ENCODE data around the gene AOC3.
"Not testable (repeated sequence)": the region's sequence is repeated elsewhere in the genome, so short reads cannot be mapped to it uniquely, and the experiment has no call there.

AOC3 gene

DNA sequence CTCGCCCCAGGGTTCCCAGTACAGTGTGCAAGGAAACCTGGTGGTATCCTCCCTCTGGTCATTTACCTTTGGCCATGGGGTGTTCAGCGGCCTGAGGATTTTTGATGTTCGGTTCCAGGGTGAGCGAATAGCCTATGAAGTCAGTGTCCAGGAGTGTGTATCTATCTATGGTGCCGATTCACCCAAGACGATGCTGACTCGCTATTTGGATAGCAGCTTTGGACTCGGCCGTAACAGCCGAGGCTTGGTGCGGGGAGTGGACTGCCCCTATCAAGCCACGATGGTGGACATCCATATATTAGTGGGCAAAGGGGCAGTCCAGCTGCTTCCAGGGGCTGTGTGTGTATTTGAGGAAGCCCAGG is 5.5 kb upstream of the AOC3 start:
- no peak overlapping the region for H3K4me3 ChIP-seq (ENCODE audit: low read length)

GRCh38 chr17:42845918-42846593 is 4.9 kb upstream of the AOC3 start:
- H3K36me3 ChIP-seq (ENCODE audit: insufficient read depth, low read depth, low read length), result peaks cover 48% of the 10 kb centered on the region
- H3K9me3 ChIP-seq (ENCODE audit: insufficient read depth, low read depth, low read length), result no peaks in the 10 kb centered on the region
- H3K4me1 ChIP-seq (ENCODE audit: insufficient read depth, low read length), result no peaks in the 10 kb centered on the region
- H3K27me3 ChIP-seq (ENCODE audit: insufficient read depth, low read length), result no peaks in the 10 kb centered on the region
- no peak overlapping the region for H3K4me3 ChIP-seq (ENCODE audit: low read length)
- H3K27ac ChIP-seq (ENCODE audit: low read length), result no peak overlapping the region
- no peak overlapping the region for H3K9ac ChIP-seq (ENCODE audit: low read depth, low read length)

More for the DNA sequence above, 5.5 kb upstream of the AOC3 start:
- Histone ChIP-seq H3K36me3 (ENCODE audit: insufficient read depth, low read depth, low read length) (peaks cover 51% of the 10 kb centered on the region), H3K9me3 (ENCODE audit: insufficient read depth, low read depth, low read length) (no peaks in the 10 kb centered on the region), H3K9ac (ENCODE audit: low read depth, low read length) (no peak overlapping the region), H3K27me3 (ENCODE audit: insufficient read depth, low read length) (no peaks in the 10 kb centered on the region), H3K4me1 (ENCODE audit: insufficient read depth, low read length) (no peaks in the 10 kb centered on the region), H3K27ac (ENCODE audit: low read length) (no peak overlapping the region)

DNA sequence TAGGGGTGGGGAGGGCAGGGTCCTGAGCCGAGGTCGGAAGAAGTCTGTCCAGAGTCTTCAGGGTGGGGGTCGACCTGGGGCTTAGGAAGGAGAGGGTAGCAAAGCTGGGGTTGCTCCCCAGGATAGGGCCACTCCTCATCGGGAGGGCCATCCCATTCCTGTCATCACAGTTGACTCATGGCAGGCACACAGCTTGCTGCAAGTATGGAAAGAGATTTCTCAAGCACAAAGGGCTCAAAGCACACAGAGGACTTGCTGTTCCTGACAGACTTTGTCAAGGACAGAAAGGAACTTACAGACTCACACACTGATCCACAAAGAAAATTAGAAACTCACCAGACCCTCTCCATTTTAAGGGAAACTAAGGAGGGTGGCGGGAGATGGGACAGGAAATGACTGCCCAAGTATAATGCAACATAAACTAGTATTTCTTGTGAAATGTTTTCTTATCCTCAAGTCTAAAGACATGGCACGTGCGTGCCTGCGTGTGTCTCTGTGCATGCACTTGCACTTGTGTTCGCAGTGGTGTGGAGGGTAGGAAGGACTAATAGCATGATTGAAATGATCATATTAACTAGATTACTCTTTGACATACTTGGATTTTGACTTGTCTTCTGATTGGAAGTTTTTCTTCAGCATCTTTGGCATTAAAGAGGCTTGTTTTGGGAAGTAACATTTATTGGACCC is 4.3 kb upstream of the AOC3 start:
- Histone ChIP-seq H3K27ac (ENCODE audit: low read length) (no peak overlapping the region), H3K9me3 (ENCODE audit: insufficient read depth, low read depth, low read length) (no peaks in the 10 kb centered on the region), H3K27me3 (ENCODE audit: insufficient read depth, low read length) (no peaks in the 10 kb centered on the region), H3K36me3 (ENCODE audit: insufficient read depth, low read depth, low read length) (peaks cover 41% of the 10 kb centered on the region), H3K4me1 (ENCODE audit: insufficient read depth, low read length) (no peaks in the 10 kb centered on the region), H3K4me3 (ENCODE audit: low read length) (no peak overlapping the region), H3K9ac (ENCODE audit: low read depth, low read length) (no peak overlapping the region)

- H3K4me3 ChIP-seq (ENCODE audit: low read length), result no peak overlapping the region
- H3K27ac ChIP-seq (ENCODE audit: low read length), result no peak overlapping the region
- H3K9me3 ChIP-seq (ENCODE audit: insufficient read depth, low read depth, low read length), result no peaks in the 10 kb centered on the region
- H3K9ac ChIP-seq (ENCODE audit: low read depth, low read length), result no peak overlapping the region
- H3K27me3 ChIP-seq (ENCODE audit: insufficient read depth, low read length), result no peaks in the 10 kb centered on the region
- H3K36me3 ChIP-seq (ENCODE audit: insufficient read depth, low read depth, low read length), result peaks cover 28% of the 10 kb centered on the region
- no peaks in the 10 kb centered on the region for H3K4me1 ChIP-seq (ENCODE audit: insufficient read depth, low read length)
These were observed 2.9 kb upstream of the AOC3 start for GRCh38 chr17:42848093-42848492.

- no peak overlapping the region for H3K4me3 ChIP-seq (ENCODE audit: low read length)
- H3K4me1 ChIP-seq (ENCODE audit: insufficient read depth, low read length), result no peaks in the 10 kb centered on the region; the same call in 1 of the 2 replicates
- no peak overlapping the region for H3K27ac ChIP-seq (ENCODE audit: low read length)
- H3K27me3 ChIP-seq (ENCODE audit: insufficient read depth, low read length), result no peaks in the 10 kb centered on the region
- peaks cover 19% of the 10 kb centered on the region for H3K36me3 ChIP-seq (ENCODE audit: insufficient read depth, low read depth, low read length)
- H3K9ac ChIP-seq (ENCODE audit: low read depth, low read length), result no peak overlapping the region
- H3K9me3 ChIP-seq (ENCODE audit: insufficient read depth, low read depth, low read length), result no peaks in the 10 kb centered on the region
These were observed 2.0 kb upstream of the AOC3 start for GRCh38 chr17:42849031-42849430.

GRCh38 chr17:42849451-42850181 is 1.4 kb upstream of the AOC3 start:
- H3K4me1 ChIP-seq (ENCODE audit: insufficient read depth, low read length), result no peaks in the 10 kb centered on the region; the same call in 1 of the 2 replicates
- no peak overlapping the region for H3K4me3 ChIP-seq (ENCODE audit: low read length)
- peaks cover 13% of the 10 kb centered on the region for H3K36me3 ChIP-seq (ENCODE audit: insufficient read depth, low read depth, low read length)
- H3K9me3 ChIP-seq (ENCODE audit: insufficient read depth, low read depth, low read length), result no peaks in the 10 kb centered on the region
- H3K27ac ChIP-seq (ENCODE audit: low read length), result no peak overlapping the region
- H3K27me3 ChIP-seq (ENCODE audit: insufficient read depth, low read length), result no peaks in the 10 kb centered on the region
- H3K9ac ChIP-seq (ENCODE audit: low read depth, low read length), result no peak overlapping the region

- H3K4me1 ChIP-seq (ENCODE audit: insufficient read depth, low read length); H3K27ac ChIP-seq (ENCODE audit: low read length); H3K9ac ChIP-seq (ENCODE audit: low read depth, low read length); H3K9me3 ChIP-seq (ENCODE audit: insufficient read depth, low read depth, low read length); H3K4me3 ChIP-seq (ENCODE audit: low read length); H3K27me3 ChIP-seq (ENCODE audit: insufficient read depth, low read length); H3K36me3 ChIP-seq (ENCODE audit: insufficient read depth, low read depth, low read length): not testable (repeated sequence)
These were observed 607 bp downstream of the AOC3 start for GRCh38 chr17:42851371-42852240.

GRCh38 chr17:42852351-42852750 is 1.4 kb downstream of the AOC3 start:
- no peaks in the 10 kb centered on the region for H3K27me3 ChIP-seq (ENCODE audit: insufficient read depth, low read length)
- no peak overlapping the region for H3K4me3 ChIP-seq (ENCODE audit: low read length)
- H3K4me1 ChIP-seq (ENCODE audit: insufficient read depth, low read length), result no peaks in the 10 kb centered on the region; the same call in 1 of the 2 replicates
- H3K36me3 ChIP-seq (ENCODE audit: insufficient read depth, low read depth, low read length), result no peaks in the 10 kb centered on the region
- H3K9ac ChIP-seq (ENCODE audit: low read depth, low read length), result no peak overlapping the region
- no peaks in the 10 kb centered on the region for H3K9me3 ChIP-seq (ENCODE audit: insufficient read depth, low read depth, low read length)
- H3K27ac ChIP-seq (ENCODE audit: low read length), result no peak overlapping the region

DNA sequence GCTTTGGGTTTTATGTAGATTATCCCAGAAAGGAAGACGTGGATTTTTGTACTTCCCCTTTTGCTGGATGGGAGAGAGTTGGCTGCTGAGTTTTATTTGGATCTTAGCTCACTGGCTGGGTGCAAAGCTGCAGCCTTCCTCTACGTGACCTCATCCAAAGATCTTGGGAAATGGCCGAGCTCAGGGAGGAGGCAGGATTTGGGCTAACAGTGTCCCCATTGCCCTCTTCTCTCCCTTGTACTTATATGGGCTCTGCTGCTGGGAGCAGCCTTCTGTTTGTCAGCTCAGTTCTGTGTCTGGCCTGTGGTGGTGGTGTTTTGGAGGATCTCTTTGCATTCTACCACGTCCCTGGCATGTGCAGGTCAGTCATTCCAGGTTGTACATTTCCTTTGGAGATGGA is 2.0 kb downstream of the AOC3 start:
- H3K9me3 ChIP-seq (ENCODE audit: insufficient read depth, low read depth, low read length), result no peaks in the 10 kb centered on the region
- no peaks in the 10 kb centered on the region; the same call in 1 of the 2 replicates for H3K4me1 ChIP-seq (ENCODE audit: insufficient read depth, low read length)
- no peaks in the 10 kb centered on the region for H3K36me3 ChIP-seq (ENCODE audit: insufficient read depth, low read depth, low read length)
- no peak overlapping the region for H3K4me3 ChIP-seq (ENCODE audit: low read length)
- H3K9ac ChIP-seq (ENCODE audit: low read depth, low read length), result no peak overlapping the region
- H3K27ac ChIP-seq (ENCODE audit: low read length), result no peak overlapping the region
- H3K27me3 ChIP-seq (ENCODE audit: insufficient read depth, low read length), result no peaks in the 10 kb centered on the region

DNA sequence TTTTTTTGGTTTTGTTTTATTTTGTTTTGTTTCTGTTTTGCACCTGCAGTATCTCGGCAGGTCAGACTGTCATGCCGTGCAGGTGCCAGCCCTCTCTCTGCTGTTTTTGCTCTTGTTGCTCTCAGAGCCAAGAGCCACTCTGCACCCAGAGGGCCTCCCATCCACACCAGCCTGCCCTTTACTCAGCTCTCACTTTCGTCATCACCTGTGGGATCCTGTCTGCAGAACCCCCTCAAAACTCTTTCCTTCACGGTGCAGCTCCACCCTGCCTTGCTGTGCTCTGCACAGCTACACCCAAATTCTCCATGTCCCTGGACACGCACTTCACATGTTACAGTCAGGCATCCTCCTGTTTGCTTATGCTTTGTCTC is 2.6 kb downstream of the AOC3 start:
- Histone ChIP-seq H3K9me3 (ENCODE audit: insufficient read depth, low read depth, low read length) (no peaks in the 10 kb centered on the region), H3K27ac (ENCODE audit: low read length) (no peak overlapping the region), H3K4me3 (ENCODE audit: low read length) (no peak overlapping the region)

More for the DNA sequence above, 2.6 kb downstream of the AOC3 start:
- no peaks in the 10 kb centered on the region for H3K36me3 ChIP-seq (ENCODE audit: insufficient read depth, low read depth, low read length)
- H3K4me1 ChIP-seq (ENCODE audit: insufficient read depth, low read length), result no peaks in the 10 kb centered on the region; the same call in 1 of the 2 replicates
- H3K9ac ChIP-seq (ENCODE audit: low read depth, low read length), result no peak overlapping the region; the same call in 1 of the 2 replicates
- H3K27me3 ChIP-seq (ENCODE audit: insufficient read depth, low read length), result no peaks in the 10 kb centered on the region
